Liver (tissue), 9 donors: ENCODE measurements around the gene TADA2A. TPM values are rescaled to one million over a fixed set of nuclear protein-coding genes. Genes with fewer than 3 reads are reported as not detected.

Experiments
- DNase-seq: peaks from one replicate; pipeline ENCODE4 v3.0.0-alpha.2; 2017; ENCODE audit warnings: low spot score
- H3K27ac ChIP-seq, 2 donors: one replicate each; pipeline ENCODE4 v1.7.0; 2013; ENCODE audit warnings: inconsistent platforms in 2 of 2, low read length in 2 of 2, control low read depth in 1 of 2, low read depth in 1 of 2, mild to moderate bottlenecking in 1 of 2
- H3K27me3 ChIP-seq, 4 donors: one replicate each; pipeline versions ENCODE4 v1.6.1 to v1.7.0; 2013; ENCODE audit warnings: low read length in 3 of 4, inconsistent platforms in 1 of 4, mild to moderate bottlenecking in 1 of 4, moderate library complexity in 1 of 4; ENCODE audit not compliant: control insufficient read depth in 4 of 4, insufficient read depth in 4 of 4
- H3K36me3 ChIP-seq, 4 donors: one replicate each; pipeline versions ENCODE4 v1.6.1 to v1.7.0; 2013; ENCODE audit warnings: low read length in 3 of 4, mild to moderate bottlenecking in 3 of 4, low read depth in 1 of 4, moderate library complexity in 1 of 4; ENCODE audit not compliant: control insufficient read depth in 4 of 4, insufficient read depth in 3 of 4
- H3K4me1 ChIP-seq, 4 donors: one replicate each; pipeline versions ENCODE4 v1.6.1 to v1.7.0; 2013; ENCODE audit warnings: low read length in 3 of 4, mild to moderate bottlenecking in 3 of 4, moderate library complexity in 1 of 4; ENCODE audit not compliant: control insufficient read depth in 4 of 4, insufficient read depth in 4 of 4
- H3K4me3 ChIP-seq, 3 donors: one replicate each; pipeline versions ENCODE4 v1.6.1 to v1.7.0; 2013; ENCODE audit warnings: low read length in 3 of 3, control low read depth in 1 of 3, low read depth in 1 of 3, mild to moderate bottlenecking in 1 of 3
- H3K9ac ChIP-seq, 2 donors: one replicate each; pipeline ENCODE4 v1.7.0; 2013; ENCODE audit warnings: low read length in 2 of 2, mild to moderate bottlenecking in 2 of 2, moderate library complexity in 2 of 2, control low read depth in 1 of 2, low read depth in 1 of 2
- H3K9me3 ChIP-seq, 4 donors: one replicate each; pipeline versions ENCODE4 v1.6.1 to v1.7.0; 2013; ENCODE audit warnings: low read length in 3 of 4; ENCODE audit not compliant: control insufficient read depth in 4 of 4
- ATF3 ChIP-seq: IDR thresholded peaks from 2 replicates; pipeline ENCODE4 v1.6.1; 2016; ENCODE audit warnings: antibody characterized with exemption
- CTCF ChIP-seq: fragments of 150-350 bp; IDR thresholded peaks from 2 replicates; pipeline ENCODE4 v1.5.1; 2017; ENCODE audit warnings: improper control_type of control experiment, low read depth, low read length; ENCODE audit not compliant: missing input control
- EGR1 ChIP-seq, 2 donors: IDR thresholded peaks; 2 replicates each; pipeline ENCODE4 v1.6.1; 2016 to 2018; ENCODE audit warnings: antibody characterized with exemption in 2 of 2, low read depth in 2 of 2
- FOXA1 ChIP-seq: IDR thresholded peaks from 2 replicates; pipeline ENCODE4 v1.6.1; 2016; ENCODE audit warnings: antibody characterized with exemption
- FOXA2 ChIP-seq: IDR thresholded peaks from 2 replicates; pipeline ENCODE4 v1.6.1; 2016; ENCODE audit warnings: antibody characterized with exemption
- GABPA ChIP-seq, 2 donors: IDR thresholded peaks in 1 of 2; conservative IDR thresholded peaks in 1 of 2; 2 replicates each; pipeline ENCODE4 v1.6.1; 2016; ENCODE audit warnings: antibody characterized with exemption in 2 of 2, mild to moderate bottlenecking in 1 of 2, moderate library complexity in 1 of 2
- HNF4A ChIP-seq, 2 donors: conservative IDR thresholded peaks; 2 replicates each; pipeline ENCODE4 v1.6.1; 2016; ENCODE audit warnings: antibody characterized with exemption in 2 of 2, mild to moderate bottlenecking in 2 of 2
- HNF4G ChIP-seq: IDR thresholded peaks from 2 replicates; pipeline ENCODE4 v1.6.1; 2016; ENCODE audit warnings: antibody characterized with exemption
- JUND ChIP-seq, 2 donors: IDR thresholded peaks; 2 replicates each; pipeline ENCODE4 v1.6.1; 2016; ENCODE audit warnings: antibody characterized with exemption in 2 of 2
- MAX ChIP-seq: IDR thresholded peaks from 2 replicates; pipeline ENCODE4 v1.6.1; 2016; ENCODE audit warnings: antibody characterized with exemption
- NR2F2 ChIP-seq: IDR thresholded peaks from 2 replicates; pipeline ENCODE4 v1.6.1; 2016; ENCODE audit warnings: antibody characterized with exemption
- RAD21 ChIP-seq, 2 donors: IDR thresholded peaks; 2 replicates each; pipeline ENCODE4 v1.6.1; 2016; ENCODE audit warnings: antibody characterized with exemption in 2 of 2, mild to moderate bottlenecking in 2 of 2
- REST ChIP-seq: IDR thresholded peaks from 2 replicates; pipeline ENCODE4 v1.6.1; 2016; ENCODE audit warnings: antibody characterized with exemption, mild to moderate bottlenecking
- RXRA ChIP-seq, 2 donors: IDR thresholded peaks; 2 replicates each; pipeline ENCODE4 v1.6.1; 2017 to 2018; ENCODE audit warnings: antibody characterized with exemption in 2 of 2, mild to moderate bottlenecking in 1 of 2
- SP1 ChIP-seq: IDR thresholded peaks from 2 replicates; pipeline ENCODE4 v1.6.1; 2018; ENCODE audit warnings: antibody characterized with exemption, mild to moderate bottlenecking
- TAF1 ChIP-seq: conservative IDR thresholded peaks from 2 replicates; pipeline ENCODE4 v1.6.1; 2016; ENCODE audit warnings: antibody characterized with exemption, mild to moderate bottlenecking
- YY1 ChIP-seq: IDR thresholded peaks from 2 replicates; pipeline ENCODE4 v1.6.1; 2016; ENCODE audit warnings: antibody characterized with exemption, mild to moderate bottlenecking
- ZBTB33 ChIP-seq: IDR thresholded peaks from 2 replicates; pipeline ENCODE4 v1.6.1; 2016; ENCODE audit warnings: antibody characterized with exemption
- WGBS: extraction: QIAGEN DNeasy Blood & Tissue Kit; methylation state at CpG from one replicate; pipeline ENCODE4 v1.1.7; 2013; 5-methylcytosine and 5-hydroxymethylcytosine counted together
- polyA plus RNA-seq, 2 donors: library from polyadenylated mRNA; stranded (reverse) in 1 of 2; unstranded in 1 of 2; fragments of 200-250 nt in 1 of 2; fragments of >200 nt in 1 of 2; fragmentation: Nextera tagmentation in 1 of 2; extraction: Ambion mirVana in 1 of 2; gene quantifications; one replicate each; pipeline versions ENCODE4 v1.2.1 to v1.2.3, GENCODE V29; 2013 to 2015
- total RNA-seq, 2 donors: library from RNA; depleted of rRNA; stranded (reverse); fragments of >200 nt; gene quantifications; one replicate each; pipeline ENCODE4 v1.2.3, GENCODE V29; 2014
- donor health status: healthy.
- donor health status: healthy.
- donor health status: healthy.
- donor health status: healthy.
- donor health status: healthy.

TADA2A gene
- total and polyA plus RNA-seq, 4 donors, result 2.8 to 13.4 (median 8.2) TPM

GRCh38 chr17:37493249-37494027 is 86.8 kb downstream of the TADA2A start:
- Histone ChIP-seq H3K4me3 (no peak overlapping the region), H3K4me1 (peaks cover 3 to 46% (median 36%) of the 10 kb centered on the region in 4 donors), H3K27ac (no peak overlapping the region), H3K27me3 (no peaks in the 10 kb centered on the region), H3K9ac (no peak overlapping the region), H3K36me3 (no peaks in the 10 kb centered on the region), H3K9me3 (no peaks in the 10 kb centered on the region)
- DNase-seq, result no peak
- WGBS, result 95% methylated on average over 2 of the region's 2 CpGs
- TF ChIP-seq HNF4G, result no peak
- TF ChIP-seq ATF3, result no peak
- TF ChIP-seq SP1, result no peak
- TF ChIP-seq MAX, result no peak
- TF ChIP-seq FOXA1, result no peak
- no peak for TF ChIP-seq ZBTB33
- no peak for TF ChIP-seq RAD21 (IDR thresholded peaks at IDR 0.05)
- TF ChIP-seq NR2F2, result no peak
- no peak for TF ChIP-seq GABPA (IDR thresholded peaks at IDR 0.05 in 1 of 2, conservative IDR thresholded peaks at IDR 0.05 in 1 of 2)
- TF ChIP-seq TAF1, result no peak
- no peak for TF ChIP-seq FOXA2
- no peak for TF ChIP-seq JUND (IDR thresholded peaks at IDR 0.05)
- no peak for TF ChIP-seq YY1
- TF ChIP-seq RXRA (IDR thresholded peaks at IDR 0.05), result no peak
- no peak for TF ChIP-seq REST
- no peak for TF ChIP-seq CTCF
- TF ChIP-seq EGR1 (IDR thresholded peaks at IDR 0.05; ENCODE audit: low read depth in 2 of 2), result no peak
- no peak for TF ChIP-seq HNF4A (conservative IDR thresholded peaks at IDR 0.05)
